Measurements from ENCODE around the gene EFR3B. TPM values are rescaled to one million over a fixed set of nuclear protein-coding genes. Genes with fewer than 3 reads are reported as not detected.

Gene EFR3B
- total and polyA plus RNA-seq, 2 experiments from 2014 or later: 9.0 to 10.0 TPM

DNA sequence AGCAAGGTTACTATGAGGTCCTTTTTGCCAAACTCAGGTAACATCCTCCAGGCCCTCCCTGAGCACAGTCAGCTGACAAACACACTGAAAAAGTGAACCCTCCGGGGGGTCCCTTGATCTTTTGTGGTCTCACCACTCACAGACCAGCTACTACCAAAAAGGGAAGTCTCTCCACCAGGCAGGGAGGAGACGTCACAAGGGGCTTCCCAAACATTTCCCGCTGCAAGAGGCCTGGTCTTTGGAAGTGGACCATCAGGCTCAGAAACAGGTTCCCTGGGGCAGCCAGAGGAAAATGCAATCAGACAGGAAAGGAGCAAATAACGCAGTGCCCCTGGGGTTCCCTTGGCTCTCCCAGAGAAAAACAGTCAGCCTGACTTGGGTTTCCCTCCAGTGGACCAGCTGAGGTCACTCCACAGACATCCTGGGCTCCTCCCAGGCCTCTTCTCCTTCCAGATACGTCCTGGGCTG lies 165.2 kb downstream of the EFR3B start:
- Histone ChIP-seq H3K36me3 (no peaks in the 10 kb centered on the region), H3K27ac (peak overlapping the region; percentile 35)
- no peak for DNase-seq (ENCODE audit: low read depth in 1 of 2, low spot score in 1 of 2)

More for the DNA sequence above, 165.2 kb downstream of the EFR3B start:
- TF ChIP-seq CTCF (IDR thresholded peaks at IDR 0.05; ENCODE audit: low read depth, low read length): no peak
- Histone ChIP-seq H3K27me3 (no peaks in the 10 kb centered on the region), H3K9me3 (ENCODE audit: low read depth) (no peaks in the 10 kb centered on the region), H3K4me3 (no peak overlapping the region), H3K4me1 (ENCODE audit: low read depth) (peaks cover 19% of the 10 kb centered on the region)

Other genes with a start within 250 kb of the EFR3B start
- 32.1 and 76.4 TPM in 2 replicates for gene PTRHD1, start 248.7 kb upstream of the EFR3B start, total RNA-seq
- gene PTRHD1, start 248.7 kb upstream of the EFR3B start, polyA plus RNA-seq: 35.5 and 54.3 TPM in 2 replicates
- 15.1 and 16.1 TPM in 2 replicates for gene CENPO, start 248.7 kb upstream of the EFR3B start, total RNA-seq
- gene CENPO, start 248.7 kb upstream of the EFR3B start, polyA plus RNA-seq: 6.1 and 7.9 TPM in 2 replicates
- gene ADCY3, start 121.8 kb upstream of the EFR3B start, total RNA-seq: 9.2 and 9.9 TPM in 2 replicates
- gene ADCY3, start 121.8 kb upstream of the EFR3B start, polyA plus RNA-seq: 2.3 and 6.3 TPM in 2 replicates
- 8.3 and 11.3 TPM in 2 replicates for gene DNAJC27, start 70.1 kb upstream of the EFR3B start, total RNA-seq
- 7.4 and 9.3 TPM in 2 replicates for gene DNAJC27, start 70.1 kb upstream of the EFR3B start, polyA plus RNA-seq
- 2.8 and 3.9 TPM in 2 replicates for gene POMC, start 126.5 kb downstream of the EFR3B start, total RNA-seq
- gene POMC, start 126.5 kb downstream of the EFR3B start, polyA plus RNA-seq: 2.0 TPM in 1 of 2 replicates, not detected in the other

Measured in cardiac muscle cell (in vitro differentiated cells and primary cell).